T1000 (cell line): ENCODE data around the gene SLC10A7.

Experiments used
- DNase-seq: peaks from one replicate; lab custom pipeline; 2025; ENCODE audit warnings: mixed read lengths; lab: John Stamatoyannopoulos, UW

SLC10A7 gene, protein sequence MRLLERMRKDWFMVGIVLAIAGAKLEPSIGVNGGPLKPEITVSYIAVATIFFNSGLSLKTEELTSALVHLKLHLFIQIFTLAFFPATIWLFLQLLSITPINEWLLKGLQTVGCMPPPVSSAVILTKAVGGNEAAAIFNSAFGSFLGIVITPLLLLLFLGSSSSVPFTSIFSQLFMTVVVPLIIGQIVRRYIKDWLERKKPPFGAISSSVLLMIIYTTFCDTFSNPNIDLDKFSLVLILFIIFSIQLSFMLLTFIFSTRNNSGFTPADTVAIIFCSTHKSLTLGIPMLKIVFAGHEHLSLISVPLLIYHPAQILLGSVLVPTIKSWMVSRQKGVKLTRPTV

DNA sequence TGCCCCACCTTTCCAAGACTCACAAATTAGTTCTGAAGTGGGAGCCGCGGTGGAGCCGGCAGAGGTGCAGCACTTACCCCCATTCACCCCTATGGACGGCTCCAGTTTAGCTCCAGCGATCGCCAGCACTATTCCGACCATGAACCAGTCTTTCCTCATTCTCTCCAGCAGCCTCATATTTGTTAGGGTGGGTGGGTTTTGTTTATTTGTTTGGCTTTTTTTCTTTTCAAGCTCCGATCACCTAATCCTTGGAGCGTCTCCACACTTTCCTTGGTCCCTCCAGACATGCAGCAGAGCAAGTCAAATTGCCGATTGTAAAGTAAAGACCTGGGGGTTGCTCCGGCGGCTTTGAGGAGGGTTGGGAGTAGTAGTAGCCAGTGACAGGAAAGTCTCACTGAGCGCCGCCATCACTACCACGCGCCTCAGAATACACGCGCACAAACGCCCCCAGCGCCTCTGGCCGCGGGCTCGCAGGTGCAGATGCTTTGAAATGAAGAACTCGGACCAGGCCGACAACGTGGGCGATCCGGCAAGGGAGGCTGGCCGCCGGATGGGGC is at the start of gene SLC10A7:
TSS of gene SLC10A7 (minus strand) at position 400 of the 557 bp plus-strand sequence. CDS start at position 177, 223 bp downstream.
- DNase-seq = no peak

GRCh38 chr4:146567396-146567795 is 45.7 kb upstream of the SLC10A7 start:
- DNase-seq = peak; percentile 17

GRCh38 chr4:146564492-146564891 is 42.8 kb upstream of the SLC10A7 start:
- DNase-seq = no peak

- no peak for DNase-seq
Observed at GRCh38 chr4:146550161-146550560, 28.4 kb upstream of the SLC10A7 start.

- no peak for DNase-seq
Observed at GRCh38 chr4:146548443-146548842, 26.7 kb upstream of the SLC10A7 start.

- DNase-seq = no peak
Observed at GRCh38 chr4:146545102-146545501, 23.4 kb upstream of the SLC10A7 start.

DNA sequence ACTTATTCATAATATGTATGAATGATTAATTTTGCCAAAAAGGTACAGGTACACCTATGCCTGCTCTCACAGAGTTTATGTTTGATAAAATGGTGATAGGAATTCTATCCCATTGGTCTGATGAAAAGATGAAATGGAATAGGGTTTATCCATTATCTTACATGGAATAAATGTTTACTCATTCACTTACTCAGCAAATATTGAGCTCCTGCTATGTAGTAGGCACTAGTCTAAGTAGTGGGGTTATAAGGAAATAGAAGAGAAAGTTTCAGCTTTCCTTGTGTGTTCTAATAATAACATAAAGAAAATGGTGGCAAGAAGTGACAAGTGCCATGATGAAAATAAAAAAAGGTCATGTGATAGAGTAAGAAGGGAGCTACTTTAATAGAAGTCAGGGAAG is 12.4 kb upstream of the SLC10A7 start:
- no peak for DNase-seq

GRCh38 chr4:146525754-146526153 is 4.0 kb upstream of the SLC10A7 start:
- DNase-seq = no peak

GRCh38 chr4:146524663-146525062 is 2.9 kb upstream of the SLC10A7 start:
- no peak for DNase-seq

DNA sequence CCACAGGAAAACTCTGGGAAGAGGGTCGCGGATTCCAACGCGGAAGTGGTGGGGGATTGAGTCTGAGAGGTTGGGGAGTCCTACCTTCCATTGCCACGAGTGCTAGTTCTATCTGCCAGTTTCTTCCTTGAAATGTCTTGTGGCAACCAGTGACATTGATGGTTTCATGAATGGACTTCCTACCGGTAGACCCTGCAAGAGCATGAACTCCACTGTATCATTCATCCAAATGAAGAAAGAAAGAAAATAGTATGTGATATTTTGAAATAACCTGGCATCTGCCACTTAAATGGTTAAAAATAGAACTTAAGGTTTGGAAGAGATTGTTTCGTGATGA is 1.1 kb upstream of the SLC10A7 start:
- DNase-seq = no peak

DNA sequence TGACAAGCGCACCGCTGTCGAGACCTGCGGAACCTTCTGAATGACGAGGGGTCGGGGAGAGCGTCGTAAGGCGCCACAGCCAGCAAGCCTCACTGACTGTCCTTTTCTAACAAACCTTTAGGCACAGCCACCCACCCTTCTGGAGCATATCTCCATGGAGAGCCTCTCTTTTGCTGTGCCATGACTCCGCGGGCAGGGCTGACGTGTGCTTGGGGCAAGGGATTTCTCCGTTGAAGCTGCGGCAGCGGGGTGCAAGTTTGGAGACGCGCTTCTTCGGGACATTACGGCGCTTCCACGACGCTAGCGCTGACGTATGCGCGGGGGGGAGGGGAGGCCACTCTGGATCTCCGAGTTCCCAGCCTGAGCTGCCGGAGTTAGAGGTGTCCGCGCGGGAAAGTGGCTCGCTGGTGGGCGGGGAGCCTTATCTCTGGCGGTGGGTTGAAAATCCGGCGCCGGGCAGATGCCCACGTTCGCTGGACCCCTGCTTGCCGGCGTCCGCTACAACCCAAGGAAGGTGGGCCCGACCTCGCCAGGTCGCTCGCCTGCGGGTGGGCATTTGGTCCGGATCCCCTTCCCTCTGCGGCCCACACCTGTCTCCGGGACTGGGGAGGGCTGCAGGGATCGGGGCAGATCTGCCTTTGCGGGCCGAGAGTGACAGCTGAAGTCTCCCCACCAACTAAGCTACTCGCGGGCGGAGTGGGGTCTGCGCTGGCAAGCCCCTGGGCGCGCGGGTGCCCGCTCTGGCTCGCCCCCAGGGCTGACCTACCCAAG is 543 bp upstream of the SLC10A7 start:
- DNase-seq = peak; percentile 46

DNA sequence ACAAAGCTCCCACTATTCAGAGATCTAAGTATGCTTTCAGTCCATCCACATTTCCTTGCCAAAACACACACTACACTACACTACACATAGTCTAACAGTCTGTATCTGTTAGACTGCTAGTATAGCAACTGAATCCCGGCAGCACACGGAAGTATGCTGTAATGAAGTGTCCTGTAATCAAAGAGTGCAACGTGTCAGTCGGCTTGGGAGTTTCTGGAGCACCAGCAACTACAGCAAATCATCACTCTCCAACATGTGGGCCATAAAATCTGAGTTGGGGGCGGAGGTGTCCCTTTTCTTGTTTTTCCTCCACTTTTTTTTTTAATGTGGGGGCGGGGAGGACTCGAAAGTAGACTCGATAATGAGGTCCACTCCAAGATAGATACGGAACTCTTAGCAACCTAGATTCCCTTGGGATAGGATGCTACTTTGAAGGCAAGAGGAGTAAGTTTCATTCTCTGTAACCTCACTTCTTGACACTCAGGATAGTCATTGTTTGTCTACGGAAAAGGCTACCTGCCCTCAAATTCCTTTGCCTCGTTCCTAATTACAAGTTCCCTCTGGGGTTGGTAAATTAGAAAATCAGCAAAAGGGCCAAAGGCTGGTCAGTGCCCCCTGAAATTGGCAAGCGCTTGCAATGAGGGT is 722 bp downstream of the SLC10A7 start:
- no peak for DNase-seq

GRCh38 chr4:146514651-146515357 is 6.9 kb downstream of the SLC10A7 start:
- DNase-seq = no peak

DNA sequence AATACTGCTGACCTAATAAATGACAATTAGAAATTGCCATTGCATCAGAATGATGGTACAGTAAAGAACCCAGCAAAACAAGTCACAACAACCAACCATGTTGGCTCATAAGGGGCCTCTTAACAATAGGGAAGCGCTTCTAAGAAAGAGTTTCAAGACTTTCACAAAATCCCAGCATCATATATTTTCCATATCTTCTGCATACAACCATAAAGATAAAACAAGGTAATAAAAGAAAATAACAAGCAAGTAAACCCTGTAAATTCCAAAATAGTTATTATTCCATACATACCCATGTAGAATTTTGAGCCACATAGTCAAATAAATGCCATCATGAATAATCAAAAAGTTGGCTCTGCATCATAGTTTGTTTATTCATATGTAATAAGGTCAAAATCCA is 8.2 kb downstream of the SLC10A7 start:
- no peak for DNase-seq

GRCh38 chr4:146511381-146511780 is 10.4 kb downstream of the SLC10A7 start:
- DNase-seq = no peak

- DNase-seq = no peak
Observed at GRCh38 chr4:146510942-146511341, 10.8 kb downstream of the SLC10A7 start.

DNA sequence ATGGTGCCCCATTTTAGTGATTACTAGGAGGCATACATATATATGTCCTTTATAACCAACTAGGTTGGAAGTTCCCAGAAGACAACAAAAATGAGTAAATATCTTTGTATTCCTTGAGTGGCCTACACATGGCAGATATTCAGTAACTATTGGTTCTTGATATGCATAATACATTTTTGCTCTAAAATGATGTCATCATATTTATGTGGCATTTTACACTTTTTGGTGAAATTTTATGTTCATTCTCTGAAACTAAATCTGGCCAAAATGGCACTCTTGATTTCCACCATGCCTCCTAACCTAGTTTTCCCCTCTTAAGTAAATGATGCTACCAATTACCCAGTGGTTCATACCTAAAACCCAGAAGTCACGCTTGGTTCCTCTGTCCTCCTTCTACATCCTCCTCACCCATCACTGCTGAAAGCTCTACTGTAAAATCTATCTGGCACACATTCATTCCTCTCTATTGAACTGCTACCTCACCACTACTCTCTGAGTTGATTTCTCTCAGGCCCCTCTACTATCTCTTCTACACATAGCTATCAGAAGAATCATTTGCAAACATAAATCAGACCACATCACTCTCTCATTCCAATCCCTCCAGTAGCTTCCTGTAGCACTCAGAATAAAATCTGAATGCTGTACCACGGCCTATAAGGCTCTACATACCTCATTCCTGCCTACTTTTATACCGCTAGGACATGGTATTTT is 13.4 kb downstream of the SLC10A7 start:
- no peak for DNase-seq

GRCh38 chr4:146507632-146508031 is 14.1 kb downstream of the SLC10A7 start:
- no peak for DNase-seq

DNA sequence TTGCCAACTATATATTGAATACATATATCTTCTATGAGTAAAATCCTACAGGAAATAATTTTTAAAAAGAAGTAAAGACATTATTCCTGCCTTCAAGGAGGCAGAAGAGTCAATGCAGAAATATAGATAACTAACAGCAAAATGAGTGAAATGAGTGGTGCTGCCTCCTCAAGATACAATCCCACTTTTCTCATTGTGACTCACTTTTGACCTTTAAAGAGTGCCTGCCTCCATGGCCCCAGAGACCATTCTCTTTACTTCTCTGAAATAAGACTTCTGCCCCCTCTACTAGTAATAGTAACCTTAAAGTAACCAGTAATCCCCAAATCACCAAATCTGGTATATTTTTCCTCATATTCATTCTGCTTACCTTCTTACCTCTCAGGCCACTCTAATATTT is 15.5 kb downstream of the SLC10A7 start:
- DNase-seq = no peak

- DNase-seq = no peak
Observed at GRCh38 chr4:146500216-146500615, 21.5 kb downstream of the SLC10A7 start.

DNA sequence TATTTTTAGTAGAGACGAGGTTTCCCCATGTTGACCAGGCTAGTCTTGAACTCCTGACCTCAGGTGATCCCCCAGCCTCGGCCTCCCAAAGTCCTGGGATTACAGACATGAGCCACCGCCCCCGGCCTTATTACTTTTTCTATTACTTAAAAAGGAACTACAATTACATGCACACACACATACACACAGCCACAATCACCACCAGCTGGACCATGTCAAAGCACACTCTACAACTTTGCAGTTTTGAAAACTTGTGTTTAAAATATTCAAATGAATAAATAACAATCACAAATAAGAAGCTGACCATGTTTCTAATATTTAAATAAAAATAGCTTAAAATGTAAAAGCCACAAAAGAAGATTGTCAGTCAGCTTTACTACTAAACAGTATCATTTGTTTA is 23.4 kb downstream of the SLC10A7 start:
- no peak for DNase-seq
